ENCODE data around the gene ZNF142.

DNA sequence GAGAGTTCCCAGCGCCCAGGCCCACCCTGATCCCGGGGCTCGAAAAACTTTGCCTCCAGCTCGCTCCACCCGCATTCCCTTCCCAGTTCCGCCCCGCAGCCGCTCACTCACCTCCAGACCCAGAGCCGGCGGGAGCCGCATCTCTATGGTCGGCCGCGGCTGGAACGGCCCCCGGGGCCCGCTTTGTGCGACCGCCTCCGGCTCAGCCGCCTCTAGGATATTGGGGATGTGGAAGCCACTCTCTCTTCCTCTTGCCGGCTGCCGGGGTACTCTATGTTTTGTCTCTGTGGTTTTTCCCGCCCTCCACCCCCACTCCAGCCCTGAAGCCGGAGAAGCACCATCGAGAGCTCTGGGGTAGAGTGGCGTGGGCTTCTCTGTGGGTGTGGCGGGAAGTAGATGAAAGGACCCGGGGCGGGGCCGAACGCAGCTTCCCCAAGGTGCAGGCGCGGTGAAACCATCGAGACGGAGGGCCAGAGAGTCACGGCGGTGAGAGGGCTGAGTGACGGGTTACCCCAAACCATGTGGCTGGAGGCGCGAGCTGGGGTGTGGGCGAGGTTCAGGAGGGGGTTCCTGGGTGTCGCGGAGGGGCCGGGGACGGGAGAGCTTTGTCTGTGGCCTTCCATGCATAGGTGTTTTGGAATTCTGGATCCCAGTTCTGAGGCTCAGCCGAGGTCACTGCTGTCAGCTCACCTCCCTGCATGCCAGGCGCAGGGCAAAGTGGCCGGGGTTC is at the start of gene ZNF142, which contains the start of gene BCS1L:
- TF ChIP-seq ZNF274 (IDR thresholded peaks at IDR 0.05; ENCODE audit: low read depth, low read length) (no peak), YY1 (IDR thresholded peaks at IDR 0.05; ENCODE audit: insufficient read depth, insufficient read length) (no peak), SUZ12 (IDR thresholded peaks at IDR 0.05; ENCODE audit: extremely low read depth, insufficient read depth, insufficient read length) (no peak)
